PC-3 (cell line): ENCODE results near the gene PDLIM5. TPM values are rescaled to one million over a fixed set of nuclear protein-coding genes. Genes with fewer than 3 reads are reported as not detected.

Experiments
- ATAC-seq: fragments of 200-7000 bp; cut with Tn5 transposase; 2 replicates; pipeline ENCODE4 v1.9.1; 2020; ENCODE audit warnings: mild to moderate bottlenecking, moderate library complexity
- BruUV-seq: library from RNA; stranded (reverse); fragments of 400-500 nt; replicated peaks from 2 replicates; lab custom pipeline; 2021; lab: Mats Ljungman, UMichigan
- CTCF ChIA-PET: fragments of 300-600 bp; sonication (Branson Sonifier 250); formaldehyde crosslinking; loops from one replicate; lab custom pipeline; 2022; ENCODE audit warnings: antibody characterized with exemption; lab: Charles Lee
- POLR2A ChIA-PET: fragments of 300-600 bp; sonication (Branson Sonifier 250); formaldehyde crosslinking; loops from one replicate; lab custom pipeline; 2022; ENCODE audit warnings: antibody characterized with exemption; ENCODE audit not compliant: unreplicated experiment; lab: Charles Lee
- DNase-seq: peaks from one replicate; pipeline ENCODE4 v3.0.0-alpha.2; 2015
- H2AFZ ChIP-seq: fragments of 300-600 bp; sonication (generic); 2 replicates; pipeline ENCODE4 v1.6.0; 2016; ENCODE audit warnings: antibody characterized with exemption, low read length
- H3F3A ChIP-seq: fragments of 300-600 bp; sonication (generic); one replicate; pipeline ENCODE4 v1.6.0; 2017; ENCODE audit warnings: antibody characterized with exemption, low read length, control low read depth, mild to moderate bottlenecking; ENCODE audit not compliant: unreplicated experiment
- H3K27ac ChIP-seq: fragments of 300-600 bp; sonication (generic); 2 replicates; pipeline ENCODE4 v1.5.1; 2016; ENCODE audit warnings: mild to moderate bottlenecking, low read length
- H3K27me3 ChIP-seq: fragments of 300-600 bp; sonication (generic); 2 replicates; pipeline ENCODE4 v1.6.1; 2016; ENCODE audit warnings: low read length, mixed read lengths
- H3K36me3 ChIP-seq: fragments of 300-600 bp; sonication (generic); 2 replicates; pipeline ENCODE4 v1.6.1; 2016; ENCODE audit warnings: low read depth, mixed run types, low read length, mixed read lengths
- H3K4me1 ChIP-seq: fragments of 300-600 bp; sonication (generic); 2 replicates; pipeline ENCODE4 v1.5.1; 2016; ENCODE audit warnings: low read length; ENCODE audit not compliant: insufficient read depth
- H3K4me2 ChIP-seq: fragments of 300-600 bp; sonication (generic); 2 replicates; pipeline ENCODE4 v1.6.0; 2016; ENCODE audit warnings: low read length
- H3K4me3 ChIP-seq: fragments of 300-600 bp; sonication (generic); 2 replicates; pipeline ENCODE4 v1.5.1; 2016; ENCODE audit warnings: mild to moderate bottlenecking, low read length, mixed read lengths
- H3K79me2 ChIP-seq: fragments of 300-600 bp; sonication (generic); 2 replicates; pipeline ENCODE4 v1.6.1; 2017; ENCODE audit warnings: low read length, mixed read lengths
- H3K9ac ChIP-seq: fragments of 300-600 bp; sonication (generic); 2 replicates; pipeline ENCODE4 v1.6.0; 2016; ENCODE audit warnings: mild to moderate bottlenecking, low read length
- H3K9me2 ChIP-seq: fragments of 300-600 bp; sonication (generic); replicated peaks from 2 replicates; pipeline ENCODE4 v1.6.1; 2016; ENCODE audit warnings: mixed run types, low read length, mixed read lengths
- H3K9me3 ChIP-seq: fragments of 300-600 bp; sonication (generic); 2 replicates; pipeline ENCODE4 v1.6.1; 2016; ENCODE audit warnings: low read length, mixed read lengths
- H4K20me1 ChIP-seq: fragments of 300-600 bp; sonication (generic); 2 replicates; pipeline ENCODE4 v1.6.1; 2016; ENCODE audit warnings: low read length, mixed read lengths
- EZH2 ChIP-seq: fragments of 300-600 bp; sonication (generic); IDR thresholded peaks from one replicate; pipeline ENCODE4 v1.6.1; 2017; ENCODE audit warnings: antibody characterized with exemption, mild to moderate bottlenecking, low read length; ENCODE audit not compliant: unreplicated experiment
- EZH2phosphoT487 ChIP-seq: fragments of 300-600 bp; sonication (generic); IDR thresholded peaks from 2 replicates; pipeline ENCODE4 v1.6.1; 2018; ENCODE audit warnings: mild to moderate bottlenecking, antibody characterized with exemption, low read length, borderline replicate concordance
- intact Hi-C: fragments of 100-400 bp; cut with micrococcal nuclease; formaldehyde crosslinking; loops from 2 replicates; pipeline ENCODE4 v1.9.0; 2023
- total RNA-seq: library from RNA; depleted of rRNA; stranded (reverse); fragments of >200 nt; gene quantifications from 2 replicates; pipeline ENCODE4 v1.2.3, GENCODE V29; 2014
- TF ChIP-seq, protein P1 (sequence below): fragments of 300-600 bp; sonication (generic); conservative IDR thresholded peaks from 2 replicates; pipeline ENCODE4 v1.5.1; 2017; ENCODE audit warnings: antibody characterized with exemption, low read depth, mild to moderate bottlenecking, low read length

Gene PDLIM5
- total RNA-seq, 1 experiment from 2014 or later = 57.8 TPM

GRCh38 chr4:94650690-94651089 is 198.9 kb downstream of the PDLIM5 start:
- intact Hi-C loops = no loop called here
- no peak overlapping the region for H3K4me3 ChIP-seq
- ChIA-PET CTCF (no interaction called here), POLR2A (no interaction called here)
- no peaks in the 10 kb centered on the region for H3K79me2 ChIP-seq
- no peaks in the 10 kb centered on the region for H3K27me3 ChIP-seq
- peaks cover 17% of the 10 kb centered on the region; the same call in 1 of the 2 replicates for H3K4me1 ChIP-seq
- no peaks in the 10 kb centered on the region for H4K20me1 ChIP-seq
- H3K9ac ChIP-seq = no peak overlapping the region
- no peaks in the 10 kb centered on the region for H3K9me3 ChIP-seq
- H3K27ac ChIP-seq = 0 out of 2 replicates have a peak overlapping the region, but pooled peaks have one; percentile 11
- H3F3A ChIP-seq = no peaks in the 10 kb centered on the region
- ATAC-seq (no peak), DNase-seq (peak; percentile 15)
- H3K36me3 ChIP-seq = 0 out of 2 replicates have a peak, but pooled peaks cover 3% of the 10 kb centered on the region
- no peak overlapping the region for H2AFZ ChIP-seq
- no TSS peak for BruUV-seq
- no peak overlapping the region for H3K4me2 ChIP-seq
- TF ChIP-seq EZH2 (no peak), EZH2phosphoT487 (no peak)
- TF ChIP-seq, protein P1, sequence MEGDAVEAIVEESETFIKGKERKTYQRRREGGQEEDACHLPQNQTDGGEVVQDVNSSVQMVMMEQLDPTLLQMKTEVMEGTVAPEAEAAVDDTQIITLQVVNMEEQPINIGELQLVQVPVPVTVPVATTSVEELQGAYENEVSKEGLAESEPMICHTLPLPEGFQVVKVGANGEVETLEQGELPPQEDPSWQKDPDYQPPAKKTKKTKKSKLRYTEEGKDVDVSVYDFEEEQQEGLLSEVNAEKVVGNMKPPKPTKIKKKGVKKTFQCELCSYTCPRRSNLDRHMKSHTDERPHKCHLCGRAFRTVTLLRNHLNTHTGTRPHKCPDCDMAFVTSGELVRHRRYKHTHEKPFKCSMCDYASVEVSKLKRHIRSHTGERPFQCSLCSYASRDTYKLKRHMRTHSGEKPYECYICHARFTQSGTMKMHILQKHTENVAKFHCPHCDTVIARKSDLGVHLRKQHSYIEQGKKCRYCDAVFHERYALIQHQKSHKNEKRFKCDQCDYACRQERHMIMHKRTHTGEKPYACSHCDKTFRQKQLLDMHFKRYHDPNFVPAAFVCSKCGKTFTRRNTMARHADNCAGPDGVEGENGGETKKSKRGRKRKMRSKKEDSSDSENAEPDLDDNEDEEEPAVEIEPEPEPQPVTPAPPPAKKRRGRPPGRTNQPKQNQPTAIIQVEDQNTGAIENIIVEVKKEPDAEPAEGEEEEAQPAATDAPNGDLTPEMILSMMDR = no peak
- no peaks in the 10 kb centered on the region for H3K9me2 ChIP-seq

GRCh38 chr4:94653095-94653649 is 201.4 kb downstream of the PDLIM5 start:
- Histone ChIP-seq H3K79me2 (no peaks in the 10 kb centered on the region), H3K4me3 (no peak overlapping the region), H3K9me2 (no peaks in the 10 kb centered on the region), H4K20me1 (no peaks in the 10 kb centered on the region), H3F3A (no peaks in the 10 kb centered on the region), H3K27ac (no peak overlapping the region), H3K9me3 (no peaks in the 10 kb centered on the region), H3K4me1 (peaks cover 17% of the 10 kb centered on the region; the same call in 1 of the 2 replicates), H3K36me3 (no peaks in the 10 kb centered on the region), H3K27me3 (no peaks in the 10 kb centered on the region), H3K9ac (no peak overlapping the region), H3K4me2 (no peak overlapping the region), H2AFZ (no peak overlapping the region)
- POLR2A ChIA-PET = no interaction called here
- ATAC-seq (no peak), DNase-seq (no peak)
- CTCF ChIA-PET = no interaction called here
- intact Hi-C loops = no loop called here
- TF ChIP-seq, protein P1 = no peak
- TF ChIP-seq EZH2phosphoT487 (no peak), EZH2 (no peak)
- no TSS peak for BruUV-seq

DNA sequence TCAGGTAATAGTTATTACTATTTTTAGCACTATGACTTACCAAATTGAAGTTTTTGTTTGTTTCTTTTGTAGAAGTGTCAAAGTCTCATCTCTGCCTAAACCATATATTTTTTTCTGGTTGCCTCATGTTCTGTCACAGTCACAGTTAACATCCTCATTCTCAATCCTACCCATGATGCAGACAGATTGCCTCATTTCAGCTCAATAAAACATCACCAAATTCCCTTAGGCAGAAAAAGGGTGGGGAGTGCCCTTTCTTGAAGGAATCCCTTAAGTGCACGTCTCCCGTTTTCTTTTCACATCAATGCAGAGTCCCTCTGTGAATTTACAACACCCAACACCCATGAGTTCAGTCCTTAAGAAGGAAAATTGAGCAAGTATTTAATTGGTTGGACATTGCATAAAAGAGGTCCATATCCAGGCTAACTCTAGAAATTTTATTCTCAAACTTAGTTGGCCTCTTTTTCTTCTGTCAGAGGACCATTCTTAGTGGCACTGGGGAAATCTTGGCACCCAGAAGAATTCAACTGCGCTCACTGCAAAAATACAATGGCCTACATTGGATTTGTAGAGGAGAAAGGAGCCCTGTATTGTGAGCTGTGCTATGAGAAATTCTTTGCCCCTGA is 202.4 kb downstream of the PDLIM5 start:
- intact Hi-C loops = no loop called here
- POLR2A ChIA-PET = no interaction called here
- Histone ChIP-seq H4K20me1 (no peaks in the 10 kb centered on the region), H3K4me3 (no peak overlapping the region), H3K27me3 (no peaks in the 10 kb centered on the region), H3K36me3 (no peaks in the 10 kb centered on the region), H3K79me2 (no peaks in the 10 kb centered on the region), H3K4me1 (peaks cover 17% of the 10 kb centered on the region; the same call in 1 of the 2 replicates), H3K9me3 (no peaks in the 10 kb centered on the region), H2AFZ (no peak overlapping the region), H3K9ac (no peak overlapping the region), H3K9me2 (no peaks in the 10 kb centered on the region), H3F3A (no peaks in the 10 kb centered on the region), H3K27ac (no peak overlapping the region), H3K4me2 (no peak overlapping the region)
- ATAC-seq (no peak), DNase-seq (no peak)
- no peak for TF ChIP-seq EZH2
- no peak for TF ChIP-seq EZH2phosphoT487
- TF ChIP-seq, protein P1 = no peak
- CTCF ChIA-PET = no interaction called here
- no TSS peak for BruUV-seq
